Measurements from ENCODE around the gene CACNA1E. TPM values are rescaled to one million over a fixed set of nuclear protein-coding genes. Genes with fewer than 3 reads are reported as not detected.

Gene CACNA1E
- total RNA-seq, 3 donors from 2014 or later (not counting 1 experiment from before 2014, with no cell fraction given): 0.40 TPM; not detected in 2

DNA sequence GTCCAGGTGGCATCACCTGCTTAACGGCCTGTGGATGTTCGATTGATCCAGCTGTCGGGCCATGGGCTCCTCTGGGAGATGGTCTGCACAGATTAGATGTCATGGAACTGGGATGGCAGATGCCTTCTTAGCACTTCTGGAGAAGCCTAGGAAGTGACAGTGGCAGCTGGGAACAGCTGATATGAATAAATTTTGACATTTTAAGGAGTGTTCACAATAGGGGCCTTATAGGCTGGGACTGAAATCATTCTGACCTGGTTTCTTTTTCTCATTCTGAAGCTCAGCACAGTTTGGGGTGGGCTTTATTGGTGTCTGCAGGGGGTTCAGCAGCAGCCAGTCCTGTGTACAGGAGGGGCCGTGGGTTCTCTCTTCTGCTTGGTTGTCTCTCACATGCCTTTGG is 175.3 kb downstream of the CACNA1E start:
- intact Hi-C loops (cut with micrococcal nuclease): no loop called here
- Mint-ChIP-seq H3K27me3 (ENCODE audit: low read depth in 2 of 2) (peaks cover 0 to 9% of the 10 kb centered on the region in 2 donors), H3K9me3 (peaks cover 2 to 3% of the 10 kb centered on the region in 2 donors), H3K4me1 (no peaks in the 10 kb centered on the region), H3K36me3 (no peaks in the 10 kb centered on the region), H3K4me3 (no peak overlapping the region), H3K27ac (no peak overlapping the region)
- H3K4me1 ChIP-seq (ENCODE audit: control insufficient read depth, insufficient read depth, low read length): no peaks in the 10 kb centered on the region
- DNase-seq (no peak), ATAC-seq (no peak)
- H3K4me3 ChIP-seq (ENCODE audit: low read length): no peak overlapping the region
- 93% methylated on average over 4 of the region's 4 CpGs for whole genome bisulfite sequencing (ENCODE audit: insufficient coverage)
- H3K36me3 ChIP-seq (ENCODE audit: control insufficient read depth, insufficient read depth, low read length): no peaks in the 10 kb centered on the region
- TF ChIP-seq, protein P1, sequence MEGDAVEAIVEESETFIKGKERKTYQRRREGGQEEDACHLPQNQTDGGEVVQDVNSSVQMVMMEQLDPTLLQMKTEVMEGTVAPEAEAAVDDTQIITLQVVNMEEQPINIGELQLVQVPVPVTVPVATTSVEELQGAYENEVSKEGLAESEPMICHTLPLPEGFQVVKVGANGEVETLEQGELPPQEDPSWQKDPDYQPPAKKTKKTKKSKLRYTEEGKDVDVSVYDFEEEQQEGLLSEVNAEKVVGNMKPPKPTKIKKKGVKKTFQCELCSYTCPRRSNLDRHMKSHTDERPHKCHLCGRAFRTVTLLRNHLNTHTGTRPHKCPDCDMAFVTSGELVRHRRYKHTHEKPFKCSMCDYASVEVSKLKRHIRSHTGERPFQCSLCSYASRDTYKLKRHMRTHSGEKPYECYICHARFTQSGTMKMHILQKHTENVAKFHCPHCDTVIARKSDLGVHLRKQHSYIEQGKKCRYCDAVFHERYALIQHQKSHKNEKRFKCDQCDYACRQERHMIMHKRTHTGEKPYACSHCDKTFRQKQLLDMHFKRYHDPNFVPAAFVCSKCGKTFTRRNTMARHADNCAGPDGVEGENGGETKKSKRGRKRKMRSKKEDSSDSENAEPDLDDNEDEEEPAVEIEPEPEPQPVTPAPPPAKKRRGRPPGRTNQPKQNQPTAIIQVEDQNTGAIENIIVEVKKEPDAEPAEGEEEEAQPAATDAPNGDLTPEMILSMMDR (IDR thresholded peaks at IDR 0.05): no peak
- no peaks in the 10 kb centered on the region for H3K9me3 ChIP-seq (ENCODE audit: control insufficient read depth, insufficient read depth, low read length)
- no peaks in the 10 kb centered on the region for H3K27me3 ChIP-seq (ENCODE audit: control insufficient read depth, insufficient read depth, low read length)
- H3K27ac ChIP-seq (ENCODE audit: low read length): no peak overlapping the region

DNA sequence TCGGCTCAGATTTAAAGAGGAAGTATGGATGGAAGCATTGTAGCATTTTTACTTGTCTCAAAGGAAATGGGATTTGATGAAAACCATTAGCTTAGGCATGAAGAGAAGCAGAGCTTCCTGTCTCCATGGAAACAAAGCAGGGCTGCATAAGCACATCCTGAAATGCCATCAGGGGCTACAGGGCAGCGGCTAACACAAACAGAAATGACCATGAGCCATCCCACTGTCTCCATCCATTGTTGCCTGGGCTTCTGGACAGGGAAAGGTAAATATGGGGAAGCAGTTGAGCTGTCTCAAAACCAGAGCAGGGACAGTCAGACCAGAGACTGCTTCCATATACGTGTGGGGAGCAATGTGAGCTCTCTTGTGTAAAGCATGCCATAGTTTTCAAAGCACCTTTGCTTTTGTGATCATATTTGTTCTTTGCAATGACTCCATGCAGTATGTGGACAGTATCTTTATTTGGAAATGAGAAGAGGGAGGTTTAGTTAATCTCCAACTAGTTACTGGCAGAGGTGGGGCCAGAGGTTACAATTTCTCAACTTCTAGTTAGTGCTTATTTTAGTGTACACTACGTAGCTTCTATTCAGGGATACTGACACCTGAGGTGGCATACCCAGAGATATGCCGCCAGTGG is 176.1 kb downstream of the CACNA1E start:
- Histone ChIP-seq H3K36me3 (ENCODE audit: control insufficient read depth, insufficient read depth, low read length) (no peaks in the 10 kb centered on the region), H3K4me3 (ENCODE audit: low read length) (no peak overlapping the region), H3K9me3 (ENCODE audit: control insufficient read depth, insufficient read depth, low read length) (no peaks in the 10 kb centered on the region), H3K27ac (ENCODE audit: low read length) (no peak overlapping the region), H3K4me1 (ENCODE audit: control insufficient read depth, insufficient read depth, low read length) (no peaks in the 10 kb centered on the region), H3K27me3 (ENCODE audit: control insufficient read depth, insufficient read depth, low read length) (no peaks in the 10 kb centered on the region)
- ATAC-seq (no peak), DNase-seq (no peak)
- TF ChIP-seq, protein P1 (IDR thresholded peaks at IDR 0.05): no peak
- intact Hi-C loops (cut with micrococcal nuclease): no loop called here
- no peak overlapping the region for H3K27ac Mint-ChIP-seq
- 26% methylated on average over 4 of the region's 5 CpGs for WGBS (ENCODE audit: insufficient coverage)
- H3K36me3 Mint-ChIP-seq: no peaks in the 10 kb centered on the region
- H3K27me3 Mint-ChIP-seq (ENCODE audit: low read depth in 2 of 2): peaks cover 0 to 10% of the 10 kb centered on the region in 2 donors
- H3K4me3 Mint-ChIP-seq: no peak overlapping the region
- H3K4me1 Mint-ChIP-seq: no peaks in the 10 kb centered on the region
- peaks cover 0 to 2% of the 10 kb centered on the region in 2 donors for H3K9me3 Mint-ChIP-seq

GRCh38 chr1:181660621-181661020 is 177.3 kb downstream of the CACNA1E start:
- ATAC-seq (no peak), DNase-seq (no peak)
- Histone ChIP-seq H3K9me3 (ENCODE audit: control insufficient read depth, insufficient read depth, low read length) (no peaks in the 10 kb centered on the region), H3K27ac (ENCODE audit: low read length) (no peak overlapping the region), H3K36me3 (ENCODE audit: control insufficient read depth, insufficient read depth, low read length) (no peaks in the 10 kb centered on the region), H3K4me1 (ENCODE audit: control insufficient read depth, insufficient read depth, low read length) (no peaks in the 10 kb centered on the region), H3K27me3 (ENCODE audit: control insufficient read depth, insufficient read depth, low read length) (no peaks in the 10 kb centered on the region), H3K4me3 (ENCODE audit: low read length) (no peak overlapping the region)
- intact Hi-C loops (cut with micrococcal nuclease): no loop called here
- Mint-ChIP-seq H3K27me3 (ENCODE audit: low read depth in 2 of 2) (peaks cover 0 to 12% of the 10 kb centered on the region in 2 donors), H3K9me3 (no peaks in the 10 kb centered on the region), H3K27ac (no peak overlapping the region), H3K4me3 (no peak overlapping the region), H3K36me3 (no peaks in the 10 kb centered on the region), H3K4me1 (no peaks in the 10 kb centered on the region)
- WGBS (ENCODE audit: insufficient coverage): 92% methylated on average over 3 of the region's 3 CpGs
- TF ChIP-seq, protein P1 (IDR thresholded peaks at IDR 0.05): no peak

DNA sequence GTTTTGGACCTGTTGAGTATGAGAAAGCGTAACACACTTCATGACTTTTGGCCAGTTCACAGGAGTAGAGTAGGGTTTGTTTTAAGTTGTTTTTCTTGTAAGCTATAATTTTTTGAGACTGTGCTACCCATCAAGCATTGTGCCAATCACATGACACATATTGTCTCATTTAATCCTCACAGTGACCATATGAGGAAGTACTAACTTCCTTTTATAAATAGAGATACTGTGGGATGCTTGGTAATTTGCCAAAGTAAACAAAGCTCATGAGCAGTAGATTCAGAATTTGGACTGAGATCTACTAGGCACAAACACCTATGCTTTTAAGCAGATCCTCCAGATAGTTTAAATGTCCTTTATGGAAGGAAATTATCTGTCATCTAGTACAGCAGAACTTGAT is 178.3 kb downstream of the CACNA1E start:
- Histone ChIP-seq H3K27ac (ENCODE audit: low read length) (no peak overlapping the region), H3K9me3 (ENCODE audit: control insufficient read depth, insufficient read depth, low read length) (no peaks in the 10 kb centered on the region), H3K36me3 (ENCODE audit: control insufficient read depth, insufficient read depth, low read length) (no peaks in the 10 kb centered on the region), H3K4me1 (ENCODE audit: control insufficient read depth, insufficient read depth, low read length) (no peaks in the 10 kb centered on the region), H3K27me3 (ENCODE audit: control insufficient read depth, insufficient read depth, low read length) (no peaks in the 10 kb centered on the region), H3K4me3 (ENCODE audit: low read length) (no peak overlapping the region)
- H3K9me3 Mint-ChIP-seq: no peaks in the 10 kb centered on the region
- WGBS (ENCODE audit: insufficient coverage): 92% methylated on average over 1 of the region's 1 CpG
- no peak for DNase-seq
- no peaks in the 10 kb centered on the region for H3K4me1 Mint-ChIP-seq
- no peak for ATAC-seq
- TF ChIP-seq, protein P1 (IDR thresholded peaks at IDR 0.05): no peak
- H3K4me3 Mint-ChIP-seq: no peak overlapping the region
- no peak overlapping the region for H3K27ac Mint-ChIP-seq
- H3K27me3 Mint-ChIP-seq (ENCODE audit: low read depth in 2 of 2): peaks cover 0 to 12% of the 10 kb centered on the region in 2 donors
- H3K36me3 Mint-ChIP-seq: no peaks in the 10 kb centered on the region
- intact Hi-C loops (cut with micrococcal nuclease): no loop called here

Measured in natural killer cell (primary cell).